Neural progenitor cell (in vitro differentiated cells): ENCODE results near the gene SCGB1C2. TPM values are rescaled to one million over a fixed set of nuclear protein-coding genes. Genes with fewer than 3 reads are reported as not detected.

Experiments used
- DNase-seq: peaks from one replicate; pipeline ENCODE4 v3.0.0-alpha.2; 2016; ENCODE audit warnings: low spot score
- H2AFZ ChIP-seq: fragments of 200-600 bp; sonication (generic); replicated peaks from 2 replicates; pipeline ENCODE4 v1.6.1; 2016; ENCODE audit warnings: antibody characterized with exemption
- H3F3A ChIP-seq: fragments of 200-600 bp; sonication (generic); 2 replicates; pipeline ENCODE4 v1.6.1; 2016; ENCODE audit warnings: antibody characterized with exemption, low read depth
- H3K27ac ChIP-seq: fragments of 200-600 bp; sonication (generic); 2 replicates; pipeline ENCODE4 v1.5.1; 2016; ENCODE audit warnings: mild to moderate bottlenecking
- H3K27me3 ChIP-seq: fragments of 200-600 bp; sonication (generic); 2 replicates; pipeline ENCODE4 v1.6.1; 2016; ENCODE audit warnings: mild to moderate bottlenecking, moderate library complexity
- H3K36me3 ChIP-seq: fragments of 200-600 bp; sonication (generic); 2 replicates; pipeline ENCODE4 v1.5.1; 2016
- H3K4me1 ChIP-seq: fragments of 200-600 bp; sonication (generic); 2 replicates; pipeline ENCODE4 v1.6.1; 2016; ENCODE audit warnings: mixed run types
- H3K4me2 ChIP-seq: fragments of 200-600 bp; sonication (generic); 2 replicates; pipeline ENCODE4 v1.6.1; 2016
- H3K4me3 ChIP-seq: fragments of 200-600 bp; sonication (generic); 2 replicates; pipeline ENCODE4 v1.5.1; 2016
- H3K79me2 ChIP-seq: fragments of 200-600 bp; sonication (generic); 2 replicates; pipeline ENCODE4 v1.6.1; 2016; ENCODE audit warnings: low read depth
- H3K9ac ChIP-seq: fragments of 200-600 bp; sonication (generic); 2 replicates; pipeline ENCODE4 v1.6.1; 2016
- H3K9me3 ChIP-seq: fragments of 200-600 bp; sonication (generic); 2 replicates; pipeline ENCODE4 v1.5.1; 2016; ENCODE audit warnings: low read depth
- H4K20me1 ChIP-seq: fragments of 200-600 bp; sonication (generic); 2 replicates; pipeline ENCODE4 v1.6.1; 2016; ENCODE audit warnings: low read depth
- H3K27ac Mint-ChIP-seq: 3 replicates; pipeline ENCODE4 v1.8.0; 2021; ENCODE audit warnings: mixed read lengths
- H3K27me3 Mint-ChIP-seq: 2 replicates; pipeline ENCODE4 v1.8.0; 2022; ENCODE audit warnings: low read depth, mild to moderate bottlenecking, inconsistent platforms, moderate library complexity, mixed read lengths; ENCODE audit not compliant: insufficient read depth
- H3K36me3 Mint-ChIP-seq: 3 replicates; pipeline ENCODE4 v1.8.0; 2021; ENCODE audit warnings: mixed read lengths
- H3K4me1 Mint-ChIP-seq: 3 replicates; pipeline ENCODE4 v1.8.0; 2021; ENCODE audit warnings: mixed read lengths
- H3K4me3 Mint-ChIP-seq: 3 replicates; pipeline ENCODE4 v1.8.0; 2021; ENCODE audit warnings: mild to moderate bottlenecking, moderate library complexity, mixed read lengths
- H3K9me3 Mint-ChIP-seq: 3 replicates; pipeline ENCODE4 v1.8.0; 2020; ENCODE audit warnings: mixed read lengths
- EZH2 ChIP-seq: fragments of 200-600 bp; sonication (generic); IDR thresholded peaks from 2 replicates; pipeline ENCODE4 v1.6.1; 2017; ENCODE audit warnings: antibody characterized with exemption, mild to moderate bottlenecking, moderate library complexity
- EZH2phosphoT487 ChIP-seq: fragments of 200-600 bp; sonication (generic); IDR thresholded peaks from 2 replicates; pipeline ENCODE4 v1.6.1; 2017; ENCODE audit warnings: antibody characterized with exemption
- total RNA-seq: library from RNA; depleted of rRNA; stranded (reverse); fragments of >200 nt; gene quantifications from 2 replicates; pipeline ENCODE4 v1.2.3, GENCODE V29; 2015; ENCODE audit warnings: low replicate concordance
- TF ChIP-seq, protein P1 (sequence below): fragments of 200-600 bp; sonication (generic); IDR thresholded peaks from 2 replicates; pipeline ENCODE4 v1.5.1; 2017; ENCODE audit warnings: antibody characterized with exemption, mild to moderate bottlenecking

The SCGB1C2 gene
- total RNA-seq, 1 donor from 2014 or later, result not detected

DNA sequence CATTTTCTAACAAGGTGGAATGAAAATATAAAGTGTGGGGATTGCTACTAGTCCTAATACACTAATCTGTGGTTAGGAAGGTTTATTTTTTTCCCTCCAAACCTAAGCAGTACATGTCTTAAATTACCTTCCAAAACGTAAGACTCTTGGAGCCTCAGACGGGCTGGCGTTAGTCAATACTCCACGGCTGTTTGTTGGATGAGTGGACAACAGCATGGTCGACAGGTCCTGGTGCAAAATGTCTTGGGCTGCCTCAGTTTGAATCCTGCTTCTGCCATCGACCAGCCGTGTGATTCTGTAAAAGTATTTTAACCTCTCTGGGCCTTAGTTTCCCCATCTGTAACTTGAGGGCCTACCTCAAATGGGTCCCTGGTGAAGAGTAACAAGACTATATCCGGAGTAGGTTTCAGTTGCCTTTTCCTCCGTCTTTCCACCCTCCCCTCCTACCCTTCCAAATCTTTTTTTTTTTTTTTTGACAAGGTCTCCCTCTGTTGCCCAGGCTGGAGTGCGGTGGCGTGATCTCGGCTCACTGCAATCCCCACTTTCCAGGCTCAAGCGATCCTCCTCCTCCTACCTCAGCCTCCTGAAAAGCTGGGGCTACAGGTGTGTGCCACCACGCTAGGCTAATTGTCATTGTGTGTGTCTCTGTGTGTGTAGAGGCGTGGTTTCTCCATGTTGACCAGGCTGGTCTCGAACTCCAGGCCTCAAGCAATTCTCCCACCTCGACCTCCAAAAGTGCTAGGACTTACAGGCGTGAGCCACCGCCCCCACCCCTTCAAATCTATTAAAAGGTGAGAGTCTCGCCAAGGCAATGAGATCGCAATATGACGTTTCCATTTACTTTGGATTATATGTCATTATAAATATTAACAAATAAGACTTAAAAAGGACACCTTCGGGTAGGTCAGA is 5.8 kb downstream of the SCGB1C2 start:
- Histone ChIP-seq H3K4me1 (no peaks in the 10 kb centered on the region), H3K79me2 (no peaks in the 10 kb centered on the region), H4K20me1 (no peaks in the 10 kb centered on the region), H3K4me3 (no peak overlapping the region), H3F3A (no peaks in the 10 kb centered on the region), H3K27me3 (no peaks in the 10 kb centered on the region), H2AFZ (no peak overlapping the region), H3K9me3 (no peaks in the 10 kb centered on the region), H3K36me3 (no peaks in the 10 kb centered on the region), H3K9ac (no peak overlapping the region), H3K4me2 (no peak overlapping the region), H3K27ac (no peak overlapping the region)
- Mint-ChIP-seq H3K4me1 (peaks cover 4% of the 10 kb centered on the region), H3K9me3 (no peaks in the 10 kb centered on the region), H3K27ac (no peak overlapping the region), H3K36me3 (no peaks in the 10 kb centered on the region), H3K4me3 (no peak overlapping the region), H3K27me3 (peaks cover 11% of the 10 kb centered on the region)
- TF ChIP-seq EZH2phosphoT487 (no peak), EZH2 (no peak)
- TF ChIP-seq, protein P1, sequence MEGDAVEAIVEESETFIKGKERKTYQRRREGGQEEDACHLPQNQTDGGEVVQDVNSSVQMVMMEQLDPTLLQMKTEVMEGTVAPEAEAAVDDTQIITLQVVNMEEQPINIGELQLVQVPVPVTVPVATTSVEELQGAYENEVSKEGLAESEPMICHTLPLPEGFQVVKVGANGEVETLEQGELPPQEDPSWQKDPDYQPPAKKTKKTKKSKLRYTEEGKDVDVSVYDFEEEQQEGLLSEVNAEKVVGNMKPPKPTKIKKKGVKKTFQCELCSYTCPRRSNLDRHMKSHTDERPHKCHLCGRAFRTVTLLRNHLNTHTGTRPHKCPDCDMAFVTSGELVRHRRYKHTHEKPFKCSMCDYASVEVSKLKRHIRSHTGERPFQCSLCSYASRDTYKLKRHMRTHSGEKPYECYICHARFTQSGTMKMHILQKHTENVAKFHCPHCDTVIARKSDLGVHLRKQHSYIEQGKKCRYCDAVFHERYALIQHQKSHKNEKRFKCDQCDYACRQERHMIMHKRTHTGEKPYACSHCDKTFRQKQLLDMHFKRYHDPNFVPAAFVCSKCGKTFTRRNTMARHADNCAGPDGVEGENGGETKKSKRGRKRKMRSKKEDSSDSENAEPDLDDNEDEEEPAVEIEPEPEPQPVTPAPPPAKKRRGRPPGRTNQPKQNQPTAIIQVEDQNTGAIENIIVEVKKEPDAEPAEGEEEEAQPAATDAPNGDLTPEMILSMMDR, result no peak
- no peak for DNase-seq

DNA sequence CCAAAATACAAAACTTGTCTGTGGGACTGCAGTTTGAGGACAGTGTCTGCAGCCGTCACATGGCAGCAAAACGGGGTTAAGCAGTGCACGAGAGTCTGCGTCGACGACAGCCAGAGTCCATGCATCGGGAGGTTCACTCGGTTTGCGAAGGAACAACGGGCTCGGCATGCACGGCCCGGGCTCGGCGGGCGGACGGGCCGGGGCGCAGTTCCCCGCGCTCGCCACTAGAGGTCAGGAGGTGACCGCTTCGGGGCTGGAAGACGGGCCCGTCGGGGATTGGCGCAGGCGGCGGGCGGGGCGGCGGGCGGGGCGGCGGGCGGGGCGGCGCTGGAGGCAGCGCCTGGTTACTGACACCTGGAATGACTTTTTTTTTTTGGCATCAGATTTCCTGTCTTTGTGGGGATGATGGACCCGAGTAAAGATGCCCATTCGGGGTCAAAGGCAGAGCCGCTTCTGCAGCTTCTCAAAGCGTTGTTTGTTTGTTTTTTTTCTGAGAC is 6.5 kb downstream of the SCGB1C2 start:
- H3K9me3 ChIP-seq, result no peaks in the 10 kb centered on the region
- H3K4me3 ChIP-seq, result no peak overlapping the region
- peaks cover 4% of the 10 kb centered on the region for H3K4me1 Mint-ChIP-seq
- H3K4me2 ChIP-seq, result no peak overlapping the region
- no peak overlapping the region for H3K27ac ChIP-seq
- no peaks in the 10 kb centered on the region for H4K20me1 ChIP-seq
- H3K27me3 Mint-ChIP-seq, result peaks cover 11% of the 10 kb centered on the region
- no peak overlapping the region for H3K4me3 Mint-ChIP-seq
- H3K27ac Mint-ChIP-seq, result no peak overlapping the region
- no peaks in the 10 kb centered on the region for H3K27me3 ChIP-seq
- no peaks in the 10 kb centered on the region for H3K9me3 Mint-ChIP-seq
- H3K4me1 ChIP-seq, result no peaks in the 10 kb centered on the region
- no peak overlapping the region for H3K9ac ChIP-seq
- H3K36me3 ChIP-seq, result no peaks in the 10 kb centered on the region
- TF ChIP-seq, protein P1, result peak; percentile 76
- TF ChIP-seq EZH2phosphoT487 (no peak), EZH2 (peak; percentile 30)
- no peaks in the 10 kb centered on the region for H3K79me2 ChIP-seq
- H2AFZ ChIP-seq, result no peak overlapping the region
- DNase-seq, result peak; percentile 90
- no peaks in the 10 kb centered on the region for H3F3A ChIP-seq
- no peaks in the 10 kb centered on the region for H3K36me3 Mint-ChIP-seq

DNA sequence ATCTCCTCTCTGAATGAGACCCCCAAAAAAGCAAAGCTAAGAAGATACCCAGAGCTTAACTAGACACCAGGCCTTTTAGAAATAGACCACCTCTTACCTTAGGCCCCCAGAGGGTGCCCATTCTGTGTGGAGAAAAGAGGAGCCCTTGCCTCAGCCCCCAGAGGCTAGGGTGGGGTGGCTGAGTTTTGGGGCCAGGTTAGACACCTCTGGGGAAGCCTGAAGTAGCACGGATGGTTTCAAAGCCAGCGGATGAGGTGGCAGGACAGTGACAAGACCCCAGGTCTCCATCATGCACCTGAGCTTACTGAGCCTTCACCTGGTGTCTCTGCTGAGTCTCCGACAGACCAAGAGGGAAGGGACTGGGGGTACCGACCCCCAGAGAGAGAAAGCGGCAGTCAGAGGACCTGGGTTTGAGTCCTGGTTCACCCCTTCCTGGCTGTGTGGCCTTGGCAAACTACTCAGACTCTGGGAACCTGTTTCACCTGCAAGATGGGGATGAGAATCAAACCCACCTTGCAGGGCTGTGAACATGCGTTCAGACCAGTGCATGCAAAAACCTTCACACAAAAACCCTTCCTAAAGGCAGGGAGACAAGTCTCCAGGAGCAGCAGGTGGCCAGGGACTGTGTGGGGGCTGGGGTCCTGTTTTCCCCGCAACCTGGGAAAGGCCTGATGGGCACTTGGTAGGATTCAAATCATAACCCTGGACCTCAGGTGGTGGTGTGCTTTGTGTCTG is 7.7 kb downstream of the SCGB1C2 start:
- Mint-ChIP-seq H3K36me3 (no peaks in the 10 kb centered on the region), H3K27ac (no peak overlapping the region)

More for the DNA sequence above, 7.7 kb downstream of the SCGB1C2 start:
- TF ChIP-seq EZH2, result no peak
- TF ChIP-seq, protein P1, result no peak
- no peaks in the 10 kb centered on the region for H4K20me1 ChIP-seq
- no peaks in the 10 kb centered on the region for H3F3A ChIP-seq
- Mint-ChIP-seq H3K9me3 (no peaks in the 10 kb centered on the region), H3K27me3 (peaks cover 14% of the 10 kb centered on the region), H3K4me3 (no peak overlapping the region), H3K4me1 (peaks cover 4% of the 10 kb centered on the region)
- H2AFZ ChIP-seq, result no peak overlapping the region
- no peaks in the 10 kb centered on the region for H3K9me3 ChIP-seq
- no peaks in the 10 kb centered on the region for H3K4me1 ChIP-seq
- H3K4me2 ChIP-seq, result no peak overlapping the region
- H3K9ac ChIP-seq, result no peak overlapping the region
- H3K4me3 ChIP-seq, result no peak overlapping the region
- H3K36me3 ChIP-seq, result no peaks in the 10 kb centered on the region
- no peaks in the 10 kb centered on the region for H3K79me2 ChIP-seq
- H3K27me3 ChIP-seq, result no peaks in the 10 kb centered on the region
- no peak for DNase-seq
- no peak overlapping the region for H3K27ac ChIP-seq
